NCI-H2196 treated with DMSO at 0.1 percent for 48 hours (cell line): ENCODE data around the gene TMED9.
"Not testable (repeated sequence)": the region's sequence is repeated elsewhere in the genome, so short reads cannot be mapped to it uniquely, and the experiment has no call there.

Source experiments
- DNase-seq: peaks from one replicate; lab custom pipeline; 2025; ENCODE audit not compliant: unreplicated experiment; lab: John Stamatoyannopoulos, UW

TMED9 gene

GRCh38 chr5:177605667-177606066, 13.7 kb downstream of the TMED9 start:
- no peak for DNase-seq

- no peak for DNase-seq
Measured at GRCh38 chr5:177606071-177607051, 14.4 kb downstream of the TMED9 start.

- no peak for DNase-seq
Measured at GRCh38 chr5:177607115-177607451, 15.1 kb downstream of the TMED9 start.

- peak; percentile 75 for DNase-seq
Measured at GRCh38 chr5:177607452-177608192, 15.6 kb downstream of the TMED9 start.

- DNase-seq, result no peak
Measured at GRCh38 chr5:177608243-177609075, 16.5 kb downstream of the TMED9 start.

- DNase-seq, result no peak
Measured at GRCh38 chr5:177609076-177610059, 17.4 kb downstream of the TMED9 start.

- no peak for DNase-seq
Measured at GRCh38 chr5:177610131-177610769, 18.2 kb downstream of the TMED9 start.

GRCh38 chr5:177610770-177611445, 18.9 kb downstream of the TMED9 start:
- no peak for DNase-seq

- no peak for DNase-seq
Measured at GRCh38 chr5:177611446-177612214, 19.6 kb downstream of the TMED9 start.

- DNase-seq, result no peak
Measured at GRCh38 chr5:177612215-177612673, 20.2 kb downstream of the TMED9 start.

- no peak for DNase-seq
Measured at GRCh38 chr5:177620560-177620959, 28.6 kb downstream of the TMED9 start.

GRCh38 chr5:177624172-177624571, 32.2 kb downstream of the TMED9 start:
- not testable (repeated sequence) for DNase-seq

GRCh38 chr5:177630186-177630585, 38.2 kb downstream of the TMED9 start:
- DNase-seq, result not testable (repeated sequence)

- DNase-seq, result not testable (repeated sequence)
Measured at GRCh38 chr5:177634912-177635311, 42.9 kb downstream of the TMED9 start.

- not testable (repeated sequence) for DNase-seq
Measured at GRCh38 chr5:177645462-177645861, 53.5 kb downstream of the TMED9 start.
